OCI-LY1 (cell line): Measurements from ENCODE around the gene PDGFA.

Experiments used
- H2AFZ ChIP-seq: fragments of 200-600 bp; sonication (generic), shearing (Covaris generic); 2 replicates; pipeline ENCODE4 v1.6.0; 2014; ENCODE audit warnings: antibody characterized with exemption, mild to moderate bottlenecking, low read length
- H3F3A ChIP-seq: fragments of 200-600 bp; sonication (generic), shearing (Covaris generic); 2 replicates; pipeline ENCODE4 v1.6.0; 2014; ENCODE audit warnings: mild to moderate bottlenecking, antibody characterized with exemption, low read length, moderate library complexity; ENCODE audit not compliant: insufficient read depth
- H3K27ac ChIP-seq: fragments of 200-600 bp; sonication (generic); 2 replicates; pipeline ENCODE4 v1.5.1; 2014; ENCODE audit warnings: low read length, mixed run types, mild to moderate bottlenecking, low read depth; ENCODE audit not compliant: poor library complexity, severe bottlenecking
- H3K27me3 ChIP-seq: fragments of 200-600 bp; sonication (generic); 2 replicates; pipeline ENCODE4 v1.6.0; 2014; ENCODE audit warnings: antibody characterized with exemption, mild to moderate bottlenecking, low read length, moderate library complexity; ENCODE audit not compliant: insufficient read depth
- H3K36me3 ChIP-seq: fragments of 200-600 bp; sonication (generic); 2 replicates; pipeline ENCODE4 v1.6.1; 2014; ENCODE audit warnings: mild to moderate bottlenecking, antibody characterized with exemption, low read length, moderate library complexity, mixed read lengths; ENCODE audit not compliant: insufficient read depth
- H3K4me1 ChIP-seq: fragments of 200-600 bp; sonication (generic); 2 replicates; pipeline ENCODE4 v1.5.1; 2014; ENCODE audit warnings: mild to moderate bottlenecking, low read length, moderate library complexity; ENCODE audit not compliant: insufficient read depth, severe bottlenecking
- H3K4me2 ChIP-seq: fragments of 200-600 bp; sonication (generic), shearing (Covaris generic); 2 replicates; pipeline ENCODE4 v1.6.1; 2014; ENCODE audit warnings: low read length
- H3K4me3 ChIP-seq: fragments of 200-600 bp; sonication (generic); 2 replicates; pipeline ENCODE4 v1.5.1; 2014; ENCODE audit warnings: low read length, low read depth, mild to moderate bottlenecking, mixed read lengths; ENCODE audit not compliant: poor library complexity, severe bottlenecking
- H3K79me2 ChIP-seq: fragments of 200-600 bp; shearing (Covaris generic); 2 replicates; pipeline ENCODE4 v1.6.1; 2016; ENCODE audit warnings: mixed run types, low read length, mixed read lengths; ENCODE audit not compliant: insufficient read depth
- H3K9ac ChIP-seq: fragments of 200-600 bp; sonication (generic), shearing (Covaris generic); 2 replicates; pipeline ENCODE4 v1.6.1; 2014; ENCODE audit warnings: mild to moderate bottlenecking, low read length, mixed read lengths
- H3K9me2 ChIP-seq: fragments of 200-600 bp; sonication (generic), shearing (Covaris generic); 2 replicates; pipeline ENCODE4 v1.6.1; 2014; ENCODE audit warnings: low read depth, mild to moderate bottlenecking, low read length, mixed read lengths
- H3K9me3 ChIP-seq: fragments of 200-600 bp; shearing (Covaris generic); 2 replicates; pipeline ENCODE4 v1.6.1; 2014; ENCODE audit warnings: low read length, mixed read lengths
- H4K20me1 ChIP-seq: fragments of 200-600 bp; sonication (generic), shearing (Covaris generic); 2 replicates; pipeline ENCODE4 v1.6.0; 2016; ENCODE audit warnings: mild to moderate bottlenecking, low read length; ENCODE audit not compliant: insufficient read depth
- EZH2 ChIP-seq: fragments of 200-600 bp; sonication (generic), shearing (Covaris generic); IDR thresholded peaks from 2 replicates; pipeline ENCODE4 v1.8.0; 2017; ENCODE audit warnings: borderline replicate concordance, mixed run types, mild to moderate bottlenecking, antibody characterized with exemption, low read length, moderate library complexity, mixed read lengths
- TF ChIP-seq, protein P1 (sequence below): fragments of 200-600 bp; sonication (generic), shearing (Covaris generic); IDR thresholded peaks from 2 replicates; pipeline ENCODE4 v1.5.1; 2017; ENCODE audit warnings: mild to moderate bottlenecking, antibody characterized with exemption, low read length, moderate library complexity, mixed read lengths

Gene PDGFA

DNA sequence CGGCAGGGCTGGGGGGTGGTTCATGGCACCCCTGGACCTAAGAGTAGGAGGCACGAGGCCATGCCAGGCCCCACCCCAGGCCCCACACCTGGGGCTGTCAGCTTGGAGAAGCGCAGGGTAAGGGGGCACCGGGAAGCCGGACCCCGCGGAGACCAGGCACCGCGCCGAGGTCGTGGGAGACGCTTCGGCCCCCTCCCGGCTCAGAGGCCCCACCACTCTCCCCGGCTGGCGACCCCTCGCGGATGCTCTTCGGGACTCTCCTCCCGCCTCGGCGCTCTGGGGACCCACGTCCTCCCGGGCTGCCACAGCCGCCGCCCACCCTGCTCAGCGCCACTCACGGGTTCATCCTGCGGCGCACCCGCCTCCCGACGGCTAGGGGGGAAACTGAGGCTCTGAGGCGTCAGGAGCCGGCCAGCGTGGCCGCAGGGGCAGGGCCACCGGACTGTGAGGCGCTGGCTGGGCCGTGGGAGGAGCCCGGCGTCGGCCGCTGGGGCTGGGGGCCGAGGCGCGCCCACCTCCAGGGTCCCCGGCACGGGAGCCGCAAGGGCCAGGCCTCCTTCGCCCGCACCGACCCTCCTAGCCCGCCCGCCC lies 25.9 kb downstream of the PDGFA start:
- Histone ChIP-seq H3K27me3 (no peaks in the 10 kb centered on the region), H3K9me3 (no peaks in the 10 kb centered on the region), H3K9ac (no peak overlapping the region), H3K79me2 (no peaks in the 10 kb centered on the region), H3K4me3 (no peak overlapping the region), H3K4me2 (no peak overlapping the region), H3K9me2 (no peaks in the 10 kb centered on the region), H3K4me1 (no peaks in the 10 kb centered on the region), H3K27ac (no peak overlapping the region), H2AFZ (no peak overlapping the region), H3F3A (no peaks in the 10 kb centered on the region), H3K36me3 (no peaks in the 10 kb centered on the region), H4K20me1 (no peaks in the 10 kb centered on the region)
- TF ChIP-seq, protein P1, sequence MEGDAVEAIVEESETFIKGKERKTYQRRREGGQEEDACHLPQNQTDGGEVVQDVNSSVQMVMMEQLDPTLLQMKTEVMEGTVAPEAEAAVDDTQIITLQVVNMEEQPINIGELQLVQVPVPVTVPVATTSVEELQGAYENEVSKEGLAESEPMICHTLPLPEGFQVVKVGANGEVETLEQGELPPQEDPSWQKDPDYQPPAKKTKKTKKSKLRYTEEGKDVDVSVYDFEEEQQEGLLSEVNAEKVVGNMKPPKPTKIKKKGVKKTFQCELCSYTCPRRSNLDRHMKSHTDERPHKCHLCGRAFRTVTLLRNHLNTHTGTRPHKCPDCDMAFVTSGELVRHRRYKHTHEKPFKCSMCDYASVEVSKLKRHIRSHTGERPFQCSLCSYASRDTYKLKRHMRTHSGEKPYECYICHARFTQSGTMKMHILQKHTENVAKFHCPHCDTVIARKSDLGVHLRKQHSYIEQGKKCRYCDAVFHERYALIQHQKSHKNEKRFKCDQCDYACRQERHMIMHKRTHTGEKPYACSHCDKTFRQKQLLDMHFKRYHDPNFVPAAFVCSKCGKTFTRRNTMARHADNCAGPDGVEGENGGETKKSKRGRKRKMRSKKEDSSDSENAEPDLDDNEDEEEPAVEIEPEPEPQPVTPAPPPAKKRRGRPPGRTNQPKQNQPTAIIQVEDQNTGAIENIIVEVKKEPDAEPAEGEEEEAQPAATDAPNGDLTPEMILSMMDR, result no peak
- TF ChIP-seq EZH2, result no peak

GRCh38 chr7:492714-493065 lies 27.0 kb downstream of the PDGFA start:
- Histone ChIP-seq H3K9me3 (no peaks in the 10 kb centered on the region), H3F3A (no peaks in the 10 kb centered on the region), H3K9ac (no peak overlapping the region), H3K4me3 (no peak overlapping the region), H3K36me3 (no peaks in the 10 kb centered on the region), H4K20me1 (no peaks in the 10 kb centered on the region), H3K27ac (no peak overlapping the region), H2AFZ (no peak overlapping the region), H3K27me3 (no peaks in the 10 kb centered on the region), H3K9me2 (no peaks in the 10 kb centered on the region), H3K4me1 (no peaks in the 10 kb centered on the region), H3K4me2 (no peak overlapping the region), H3K79me2 (no peaks in the 10 kb centered on the region)
- TF ChIP-seq, protein P1, result no peak
- TF ChIP-seq EZH2, result no peak

- Histone ChIP-seq H4K20me1 (no peaks in the 10 kb centered on the region), H2AFZ (no peak overlapping the region), H3K36me3 (no peaks in the 10 kb centered on the region), H3K9ac (no peak overlapping the region), H3K9me3 (no peaks in the 10 kb centered on the region), H3K27ac (no peak overlapping the region), H3K4me1 (no peaks in the 10 kb centered on the region), H3F3A (no peaks in the 10 kb centered on the region), H3K27me3 (no peaks in the 10 kb centered on the region), H3K4me3 (no peak overlapping the region), H3K9me2 (no peaks in the 10 kb centered on the region), H3K79me2 (no peaks in the 10 kb centered on the region), H3K4me2 (no peak overlapping the region)
- TF ChIP-seq EZH2, result no peak
- TF ChIP-seq, protein P1, result no peak
Measured at GRCh38 chr7:491958-492713, 27.5 kb downstream of the PDGFA start.
